ENCODE results near the gene APBA2.

DNA sequence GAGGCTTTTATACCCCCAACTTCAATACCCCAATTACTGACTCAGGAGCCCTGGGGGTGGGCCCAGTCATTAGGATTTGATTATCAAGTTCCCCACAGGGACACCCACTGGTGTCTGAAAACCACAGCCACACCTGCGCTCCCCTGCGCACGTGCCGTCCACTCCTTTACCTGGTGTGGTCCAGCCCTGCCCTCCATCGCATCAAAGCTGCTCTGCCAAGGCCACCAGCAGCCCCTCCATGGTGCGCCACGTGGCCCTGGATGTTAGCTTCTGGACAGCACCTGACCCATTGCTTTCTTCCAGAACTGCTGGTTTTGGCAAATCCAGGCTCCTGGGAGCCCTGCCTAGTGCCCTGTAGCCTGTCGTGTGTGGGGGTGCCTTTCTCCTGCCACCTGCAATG lies 247.5 kb downstream of the APBA2 start:
- TF ChIP-seq, protein P1, sequence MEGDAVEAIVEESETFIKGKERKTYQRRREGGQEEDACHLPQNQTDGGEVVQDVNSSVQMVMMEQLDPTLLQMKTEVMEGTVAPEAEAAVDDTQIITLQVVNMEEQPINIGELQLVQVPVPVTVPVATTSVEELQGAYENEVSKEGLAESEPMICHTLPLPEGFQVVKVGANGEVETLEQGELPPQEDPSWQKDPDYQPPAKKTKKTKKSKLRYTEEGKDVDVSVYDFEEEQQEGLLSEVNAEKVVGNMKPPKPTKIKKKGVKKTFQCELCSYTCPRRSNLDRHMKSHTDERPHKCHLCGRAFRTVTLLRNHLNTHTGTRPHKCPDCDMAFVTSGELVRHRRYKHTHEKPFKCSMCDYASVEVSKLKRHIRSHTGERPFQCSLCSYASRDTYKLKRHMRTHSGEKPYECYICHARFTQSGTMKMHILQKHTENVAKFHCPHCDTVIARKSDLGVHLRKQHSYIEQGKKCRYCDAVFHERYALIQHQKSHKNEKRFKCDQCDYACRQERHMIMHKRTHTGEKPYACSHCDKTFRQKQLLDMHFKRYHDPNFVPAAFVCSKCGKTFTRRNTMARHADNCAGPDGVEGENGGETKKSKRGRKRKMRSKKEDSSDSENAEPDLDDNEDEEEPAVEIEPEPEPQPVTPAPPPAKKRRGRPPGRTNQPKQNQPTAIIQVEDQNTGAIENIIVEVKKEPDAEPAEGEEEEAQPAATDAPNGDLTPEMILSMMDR (IDR thresholded peaks at IDR 0.05; ENCODE audit: low read length): no peak
- TF ChIP-seq EZH2 (IDR thresholded peaks at IDR 0.05; ENCODE audit: borderline replicate concordance, low read length): no peak

Data from OCI-LY1 (cell line).